Trophoblast cell (in vitro differentiated cells and primary cell): ENCODE measurements around the gene DAP3.
"Not testable (repeated sequence)": the region's sequence is repeated elsewhere in the genome, so short reads cannot be mapped to it uniquely, and the experiment has no call there.

Experiments
- DNase-seq, 2 donors: peaks; one replicate each; pipeline ENCODE4 v3.0.0-alpha.2; 2016
- H2AFZ ChIP-seq: 2 replicates; pipeline ENCODE4 v1.6.1; 2013; ENCODE audit warnings: low read length, moderate library complexity, mild to moderate bottlenecking; ENCODE audit not compliant: insufficient read depth, poor library complexity
- H2AK5ac ChIP-seq: 2 replicates; pipeline ENCODE4 v1.6.1; 2013; ENCODE audit warnings: mild to moderate bottlenecking, low read length
- H2BK120ac ChIP-seq: 2 replicates; pipeline ENCODE4 v1.6.1; 2013; ENCODE audit warnings: low read length, mild to moderate bottlenecking, moderate library complexity; ENCODE audit not compliant: insufficient read depth, poor library complexity
- H2BK12ac ChIP-seq: 2 replicates; pipeline ENCODE4 v1.6.1; 2013; ENCODE audit warnings: mild to moderate bottlenecking, low read length, moderate library complexity
- H2BK5ac ChIP-seq: 2 replicates; pipeline ENCODE4 v1.6.1; 2013; ENCODE audit warnings: low read length, low read depth, moderate library complexity, mild to moderate bottlenecking; ENCODE audit not compliant: poor library complexity
- H3K14ac ChIP-seq: 2 replicates; pipeline ENCODE4 v1.6.1; 2013; ENCODE audit warnings: mild to moderate bottlenecking, low read length
- H3K18ac ChIP-seq: 2 replicates; pipeline ENCODE4 v1.6.1; 2013; ENCODE audit warnings: mild to moderate bottlenecking, low read length
- H3K23ac ChIP-seq: 2 replicates; pipeline ENCODE4 v1.6.1; 2013; ENCODE audit warnings: low read length
- H3K27ac ChIP-seq: 2 replicates; pipeline ENCODE4 v1.5.1; 2013; ENCODE audit warnings: low read depth, mild to moderate bottlenecking, inconsistent platforms, low read length, moderate library complexity
- H3K27me3 ChIP-seq: 2 replicates; pipeline ENCODE4 v1.6.1; 2013; ENCODE audit warnings: inconsistent platforms, mild to moderate bottlenecking, low read length, moderate library complexity; ENCODE audit not compliant: insufficient read depth
- H3K36me3 ChIP-seq, 2 experiments: 1 replicate in 1 of 2; 2 replicates in 1 of 2; pipeline ENCODE4 v1.6.1; 2013; ENCODE audit warnings: low read length in 2 of 2, mild to moderate bottlenecking in 2 of 2, moderate library complexity in 1 of 2; ENCODE audit not compliant: insufficient read depth in 2 of 2, control insufficient read depth in 1 of 2
- H3K4ac ChIP-seq: 2 replicates; pipeline ENCODE4 v1.6.1; 2013; ENCODE audit warnings: low read depth, mild to moderate bottlenecking, low read length, moderate library complexity
- H3K4me1 ChIP-seq, 2 experiments: 1 replicate in 1 of 2; 2 replicates in 1 of 2; pipeline ENCODE4 v1.6.1; 2013; ENCODE audit warnings: low read length in 2 of 2, mild to moderate bottlenecking in 2 of 2, moderate library complexity in 1 of 2; ENCODE audit not compliant: insufficient read depth in 2 of 2, control insufficient read depth in 1 of 2
- H3K4me2 ChIP-seq: 2 replicates; pipeline ENCODE4 v1.6.1; 2013; ENCODE audit warnings: inconsistent platforms, mild to moderate bottlenecking, low read length, moderate library complexity
- H3K4me3 ChIP-seq: 2 replicates; pipeline ENCODE4 v1.5.1; 2013; ENCODE audit warnings: mild to moderate bottlenecking, low read depth, low read length, inconsistent platforms
- H3K79me1 ChIP-seq: one replicate; pipeline ENCODE4 v1.6.1; 2013; ENCODE audit warnings: low read length
- H3K79me2 ChIP-seq: 2 replicates; pipeline ENCODE4 v1.6.1; 2013; ENCODE audit warnings: low read length, mild to moderate bottlenecking; ENCODE audit not compliant: control insufficient read depth, insufficient read depth, poor library complexity
- H3K9ac ChIP-seq: 2 replicates; pipeline ENCODE4 v1.6.1; 2013; ENCODE audit warnings: mild to moderate bottlenecking, low read length
- H3K9me3 ChIP-seq: 2 replicates; pipeline ENCODE4 v1.6.1; 2013; ENCODE audit warnings: low read depth, mild to moderate bottlenecking, control low read depth, inconsistent platforms, low read length; ENCODE audit not compliant: insufficient read depth
- H4K12ac ChIP-seq: 2 replicates; pipeline ENCODE4 v1.6.1; 2013; ENCODE audit warnings: low read depth, mild to moderate bottlenecking, low read length, moderate library complexity
- H4K8ac ChIP-seq: 2 replicates; pipeline ENCODE4 v1.6.1; 2013; ENCODE audit warnings: low read depth, mild to moderate bottlenecking, low read length, moderate library complexity
- H4K91ac ChIP-seq: one replicate; pipeline ENCODE4 v1.6.1; 2013; ENCODE audit warnings: low read depth, mild to moderate bottlenecking, low read length, moderate library complexity
- WGBS: extraction: QIAGEN DNeasy Blood & Tissue Kit; methylation state at CpG from one replicate; pipeline ENCODE4 v1.1.7; 2013; ENCODE audit warnings: missing lambda C conversion rate; ENCODE audit not compliant: insufficient read length, insufficient coverage; ENCODE audit errors: extremely low coverage; 5-methylcytosine and 5-hydroxymethylcytosine counted together

The DAP3 gene

DNA sequence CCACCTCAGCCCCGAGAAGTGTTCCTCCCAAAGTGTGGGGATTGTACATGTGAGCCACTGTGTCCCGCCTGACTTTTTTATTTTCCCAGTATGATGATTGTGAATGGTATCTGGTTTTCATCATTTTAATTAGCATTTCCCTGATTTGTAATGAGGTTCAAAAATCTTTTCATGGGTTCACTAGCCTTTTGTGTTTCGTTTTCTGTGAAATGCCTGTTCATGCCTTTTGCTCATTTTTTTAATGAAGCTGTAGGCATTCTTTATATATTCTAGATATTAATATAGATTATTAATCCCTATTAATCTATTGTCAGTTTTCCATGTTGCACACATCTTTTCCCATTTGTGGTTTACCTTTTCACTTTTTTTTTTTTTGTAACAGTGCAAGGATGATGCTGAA is 20.5 kb downstream of the DAP3 start:
- H4K8ac ChIP-seq, result no peak overlapping the region
- H3K36me3 ChIP-seq, result peaks cover 1 to 6% of the 10 kb centered on the region in 2 experiments
- H3K27me3 ChIP-seq, result no peaks in the 10 kb centered on the region
- H3K4me1 ChIP-seq, result no peaks in the 10 kb centered on the region
- peak overlapping the region; percentile 62 for H3K4ac ChIP-seq
- WGBS, result no CpG with 5 or more reads among the region's 3 CpGs
- H2AK5ac ChIP-seq, result no peak overlapping the region
- H4K12ac ChIP-seq, result no peak overlapping the region
- no peaks in the 10 kb centered on the region for H3K9me3 ChIP-seq
- DNase-seq, result no peak
- no peak overlapping the region for H3K23ac ChIP-seq
- no peaks in the 10 kb centered on the region for H3K79me1 ChIP-seq
- no peak overlapping the region for H2BK120ac ChIP-seq
- no peak overlapping the region for H3K4me2 ChIP-seq
- H3K14ac ChIP-seq, result no peak overlapping the region
- H3K4me3 ChIP-seq, result no peak overlapping the region
- no peak overlapping the region for H3K9ac ChIP-seq
- no peak overlapping the region for H3K27ac ChIP-seq
- H2BK12ac ChIP-seq, result no peak overlapping the region
- H2BK5ac ChIP-seq, result no peak overlapping the region
- no peak overlapping the region for H2AFZ ChIP-seq
- H4K91ac ChIP-seq, result no peak overlapping the region
- no peaks in the 10 kb centered on the region for H3K79me2 ChIP-seq
- H3K18ac ChIP-seq, result no peak overlapping the region

DNA sequence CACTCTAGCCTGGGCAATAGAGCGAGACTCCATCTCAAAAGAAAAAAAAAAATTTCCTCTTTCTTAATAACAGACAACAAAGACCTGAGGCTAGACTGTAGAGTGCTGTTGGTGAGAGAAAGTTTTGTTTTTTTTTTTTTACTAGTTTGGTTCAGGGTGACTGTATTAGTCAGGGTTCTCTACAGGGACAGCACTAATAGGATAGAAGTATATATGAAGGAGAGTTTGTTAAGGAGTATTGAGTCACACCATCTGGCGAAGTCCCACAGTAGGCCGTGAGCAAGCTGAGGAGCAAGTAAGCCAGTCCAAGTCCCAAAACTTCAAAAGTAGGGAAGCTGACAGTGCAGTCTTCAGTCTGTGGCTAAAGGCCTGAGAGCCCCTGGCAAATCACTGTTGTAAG is 22.6 kb downstream of the DAP3 start:
- not testable (repeated sequence) for H3K14ac ChIP-seq, DNase-seq, H4K8ac ChIP-seq, H3K4me1 ChIP-seq, H3K4me3 ChIP-seq, H3K4me2 ChIP-seq, H4K91ac ChIP-seq, H2AFZ ChIP-seq, H3K23ac ChIP-seq, H3K9me3 ChIP-seq, H2AK5ac ChIP-seq, H2BK5ac ChIP-seq, H3K9ac ChIP-seq, H3K4ac ChIP-seq, H3K27me3 ChIP-seq, H2BK12ac ChIP-seq, H3K27ac ChIP-seq, H3K79me2 ChIP-seq, H2BK120ac ChIP-seq, H4K12ac ChIP-seq, H3K18ac ChIP-seq, H3K79me1 ChIP-seq
- no CpG with 5 or more reads among the region's 3 CpGs for WGBS
- peaks cover 4 to 11% of the 10 kb centered on the region in 2 experiments for H3K36me3 ChIP-seq

DNA sequence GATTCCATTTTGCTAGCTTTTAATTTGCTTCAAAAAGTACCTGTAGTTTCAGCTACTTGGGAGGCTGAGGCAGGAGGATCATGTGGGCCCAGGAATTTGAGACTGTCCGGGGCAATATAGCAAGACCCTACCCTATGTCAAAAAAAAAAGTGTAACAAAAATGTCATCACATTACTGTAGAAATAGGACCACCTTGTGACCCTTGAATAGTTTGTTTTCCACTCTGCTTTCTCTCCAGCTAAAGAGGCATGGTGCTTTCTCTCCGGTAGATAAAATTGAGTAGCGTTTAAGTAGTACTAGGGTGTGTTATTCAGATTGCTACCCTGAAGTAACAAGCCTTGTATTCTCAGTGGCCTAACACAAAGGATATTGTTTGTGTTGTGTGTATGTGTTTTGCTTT is 23.7 kb downstream of the DAP3 start:
- not testable (repeated sequence) for H2BK5ac ChIP-seq, H3K4me3 ChIP-seq, H3K14ac ChIP-seq, H3K79me2 ChIP-seq, H2AFZ ChIP-seq, H3K27ac ChIP-seq, H2AK5ac ChIP-seq, H4K12ac ChIP-seq, H3K9me3 ChIP-seq, H3K4me1 ChIP-seq, H3K79me1 ChIP-seq, H2BK12ac ChIP-seq, H2BK120ac ChIP-seq, H4K91ac ChIP-seq, H3K23ac ChIP-seq, H3K4me2 ChIP-seq, H3K18ac ChIP-seq, H3K27me3 ChIP-seq, H3K4ac ChIP-seq, H4K8ac ChIP-seq, H3K9ac ChIP-seq
- DNase-seq, result peak in 1 of 2 donors; percentile 53
- no CpG with 5 or more reads among the region's 3 CpGs for WGBS
- peaks cover 7 to 13% of the 10 kb centered on the region in 2 experiments for H3K36me3 ChIP-seq

DNA sequence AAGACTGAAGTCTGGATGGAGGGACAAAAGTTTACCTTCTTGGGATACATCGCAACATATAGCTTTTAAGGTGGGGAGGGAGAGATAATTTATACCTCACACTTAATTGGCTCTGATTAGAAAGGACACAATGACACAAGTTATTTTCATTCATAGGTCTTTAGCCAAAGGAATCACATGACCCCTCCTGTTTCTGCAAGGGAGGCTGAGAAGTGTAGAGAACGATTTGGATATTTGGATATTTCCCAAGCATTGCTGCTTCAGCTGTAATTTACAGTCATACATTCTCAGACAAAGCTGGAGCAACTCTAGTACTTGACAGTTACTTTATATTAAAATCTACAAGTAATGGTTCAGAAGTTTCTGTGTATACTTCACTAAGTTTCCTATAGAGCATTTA is 24.2 kb downstream of the DAP3 start:
- Histone ChIP-seq H3K27ac (no peak overlapping the region), H3K4me2 (no peak overlapping the region), H3K79me1 (no peaks in the 10 kb centered on the region), H2BK120ac (no peak overlapping the region), H3K9me3 (no peaks in the 10 kb centered on the region), H4K91ac (no peak overlapping the region), H3K36me3 (peaks cover 7 to 14% of the 10 kb centered on the region in 2 experiments), H3K4me3 (no peak overlapping the region), H3K4me1 (no peaks in the 10 kb centered on the region), H2BK12ac (no peak overlapping the region), H2AFZ (no peak overlapping the region), H3K14ac (no peak overlapping the region), H2BK5ac (no peak overlapping the region), H4K8ac (no peak overlapping the region), H3K27me3 (no peaks in the 10 kb centered on the region), H3K79me2 (no peaks in the 10 kb centered on the region), H3K23ac (no peak overlapping the region), H3K18ac (no peak overlapping the region), H3K9ac (no peak overlapping the region), H3K4ac (no peak overlapping the region), H2AK5ac (no peak overlapping the region), H4K12ac (no peak overlapping the region)
- no peak for DNase-seq
- no CpG with 5 or more reads among the region's 2 CpGs for WGBS
